ENCODE data around the gene GKN1. TPM values are rescaled to one million over a fixed set of nuclear protein-coding genes. Genes with fewer than 3 reads are reported as not detected.

Gene GKN1
- total and polyA plus RNA-seq, 8 donors, result 0.75 to 8.0 TPM; not detected in 6

DNA sequence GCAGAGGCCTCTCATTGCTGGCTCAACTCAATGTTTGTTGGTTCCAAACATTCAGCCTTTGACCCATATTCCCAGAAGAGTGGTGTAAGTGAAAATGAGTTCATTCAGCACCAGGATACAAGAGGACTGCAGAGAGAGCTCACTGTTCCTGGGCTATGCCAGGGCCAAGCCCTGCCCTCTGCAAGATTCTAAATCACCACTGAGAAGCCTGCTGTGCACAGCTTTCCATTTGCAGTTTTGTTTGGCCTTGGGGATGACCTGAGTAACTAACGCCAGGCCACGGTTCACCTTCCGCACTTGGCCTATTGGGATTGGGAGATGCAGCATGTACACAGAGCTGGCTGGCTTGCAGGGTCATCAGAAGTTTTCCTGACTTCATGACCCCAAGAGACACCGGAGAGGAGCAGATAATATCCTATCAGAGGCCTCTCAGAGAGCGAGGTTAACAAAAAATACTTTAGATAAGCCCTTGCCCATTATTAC lies 12.6 kb downstream of the GKN1 start:
- intact Hi-C loops (cut with DNase I), result no loop called here
- H3K4me1 ChIP-seq, result no peaks in the 10 kb centered on the region
- H3K36me3 ChIP-seq, result no peaks in the 10 kb centered on the region
- TF ChIP-seq CTCF (IDR thresholded peaks at IDR 0.05), result no peak
- no peaks in the 10 kb centered on the region for H3K9me3 ChIP-seq
- ATAC-seq (peak in 1 of 4 donors; percentile 34), FAIRE-seq (no peak), DNase-seq (no peak)
- no peaks in the 10 kb centered on the region for H3K27me3 ChIP-seq
- H3K27ac ChIP-seq, result no peak overlapping the region
- 83 to 87% methylated on average over 5 of the region's 5 CpGs for whole genome bisulfite sequencing, 2 donors
- H3K4me3 ChIP-seq, result no peak overlapping the region

GRCh38 chr2:68989035-68989434 lies 14.6 kb downstream of the GKN1 start:
- Histone ChIP-seq H3K9me3 (no peaks in the 10 kb centered on the region), H3K36me3 (no peaks in the 10 kb centered on the region), H3K27ac (no peak overlapping the region), H3K4me1 (no peaks in the 10 kb centered on the region), H3K4me3 (no peak overlapping the region), H3K27me3 (no peaks in the 10 kb centered on the region)
- FAIRE-seq (no peak), ATAC-seq (no peak), DNase-seq (no peak)
- 28 to 31% methylated on average over 5 of the region's 5 CpGs for WGBS, 2 donors
- intact Hi-C loops (cut with DNase I), result no loop called here
- no peak for TF ChIP-seq CTCF (IDR thresholded peaks at IDR 0.05)

- Histone ChIP-seq H3K27me3 (no peaks in the 10 kb centered on the region), H3K4me3 (no peak overlapping the region), H3K27ac (no peak overlapping the region), H3K36me3 (no peaks in the 10 kb centered on the region), H3K9me3 (no peaks in the 10 kb centered on the region), H3K4me1 (no peaks in the 10 kb centered on the region)
- WGBS, 2 donors, result 79 to 88% methylated on average over 5 of the region's 5 CpGs
- DNase-seq (no peak), FAIRE-seq (no peak), ATAC-seq (no peak)
- intact Hi-C loops (cut with DNase I), result no loop called here
- no peak for TF ChIP-seq CTCF (IDR thresholded peaks at IDR 0.05)
Observed at GRCh38 chr2:68992341-68992740, 17.9 kb downstream of the GKN1 start.

GRCh38 chr2:68992933-68993332 lies 18.5 kb downstream of the GKN1 start:
- FAIRE-seq (no peak), ATAC-seq (no peak), DNase-seq (no peak)
- intact Hi-C loops (cut with DNase I), result no loop called here
- Histone ChIP-seq H3K27ac (no peak overlapping the region), H3K36me3 (no peaks in the 10 kb centered on the region), H3K9me3 (no peaks in the 10 kb centered on the region), H3K4me3 (no peak overlapping the region), H3K4me1 (no peaks in the 10 kb centered on the region), H3K27me3 (no peaks in the 10 kb centered on the region)
- WGBS, 2 donors, result 68 to 73% methylated on average over 3 of the region's 3 CpGs
- no peak for TF ChIP-seq CTCF (IDR thresholded peaks at IDR 0.05)

DNA sequence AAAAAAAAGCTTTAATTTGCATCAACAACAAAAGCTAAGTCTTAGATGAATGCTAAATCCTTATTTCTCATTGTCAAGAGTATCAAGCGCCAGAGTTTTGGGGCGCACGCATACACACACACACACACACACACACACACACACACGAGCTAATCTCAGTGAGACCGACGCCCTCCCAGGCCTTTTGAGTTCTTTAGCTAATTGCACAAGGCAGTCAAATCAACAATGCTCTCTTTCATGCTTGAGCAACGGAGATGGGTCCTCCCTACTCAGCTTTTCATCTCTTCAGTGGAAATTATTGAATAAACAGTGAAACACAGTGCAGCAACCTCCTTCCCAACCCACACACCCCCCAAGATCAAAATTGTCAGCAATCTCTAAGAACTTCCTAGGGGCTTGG lies 19.2 kb downstream of the GKN1 start:
- Histone ChIP-seq H3K27ac (no peak overlapping the region), H3K9me3 (no peaks in the 10 kb centered on the region), H3K27me3 (no peaks in the 10 kb centered on the region), H3K4me1 (no peaks in the 10 kb centered on the region), H3K4me3 (no peak overlapping the region), H3K36me3 (no peaks in the 10 kb centered on the region)
- WGBS, 2 donors, result 73 to 78% methylated on average over 7 of the region's 7 CpGs
- intact Hi-C loops (cut with DNase I), result no loop called here
- ATAC-seq (no peak), FAIRE-seq (no peak), DNase-seq (no peak)
- TF ChIP-seq CTCF (IDR thresholded peaks at IDR 0.05), result no peak

Data from pancreas (tissue), 10 donors.